GM19463 (cell line): ENCODE data around the gene CABLES2.
"Not testable (repeated sequence)": the region's sequence is repeated elsewhere in the genome, so short reads cannot be mapped to it uniquely, and the experiment has no call there.

ENCODE experiments used
- ATAC-seq: cut with Tn5 transposase; IDR thresholded peaks from one replicate; pipeline ENCODE4 v1.9.1; 2021; ENCODE audit warnings: mild to moderate bottlenecking, moderate library complexity; ENCODE audit not compliant: unreplicated experiment

CABLES2 gene

GRCh38 chr20:62436692-62437091 is 29.6 kb upstream of the CABLES2 start:
- ATAC-seq, result no peak

- no peak for ATAC-seq
These were observed 26.8 kb upstream of the CABLES2 start for GRCh38 chr20:62433658-62434497.

GRCh38 chr20:62430866-62431447 is 23.9 kb upstream of the CABLES2 start:
- ATAC-seq, result no peak

DNA sequence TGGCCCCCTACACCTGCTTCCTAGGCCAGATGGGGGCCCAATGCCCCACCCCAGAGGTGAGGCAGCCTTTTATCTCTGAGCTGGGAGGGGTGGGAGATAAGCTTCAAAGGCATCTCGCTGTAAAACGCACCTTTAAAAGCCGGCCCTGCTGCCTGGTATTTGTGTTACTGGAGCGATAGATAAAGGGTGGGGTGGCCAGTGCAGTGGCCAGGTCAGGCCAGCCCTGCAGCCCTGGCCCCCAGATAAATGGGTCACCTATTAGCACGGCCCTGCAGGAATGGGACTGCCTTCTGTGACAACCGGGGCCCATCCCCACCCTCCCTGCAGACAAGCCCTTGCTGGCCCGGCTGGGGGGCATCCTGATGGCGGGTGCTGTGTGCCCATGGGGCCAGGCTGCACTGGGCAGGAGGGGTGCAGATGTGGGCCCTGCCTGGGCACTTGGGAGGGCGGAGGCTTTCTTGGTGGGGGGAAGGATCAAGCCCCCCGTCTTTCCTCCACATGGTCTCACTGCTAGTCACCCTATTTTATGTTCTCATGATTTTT is 23.3 kb upstream of the CABLES2 start:
- no peak for ATAC-seq

- ATAC-seq, result no peak
These were observed 22.6 kb upstream of the CABLES2 start for GRCh38 chr20:62429455-62430310.

DNA sequence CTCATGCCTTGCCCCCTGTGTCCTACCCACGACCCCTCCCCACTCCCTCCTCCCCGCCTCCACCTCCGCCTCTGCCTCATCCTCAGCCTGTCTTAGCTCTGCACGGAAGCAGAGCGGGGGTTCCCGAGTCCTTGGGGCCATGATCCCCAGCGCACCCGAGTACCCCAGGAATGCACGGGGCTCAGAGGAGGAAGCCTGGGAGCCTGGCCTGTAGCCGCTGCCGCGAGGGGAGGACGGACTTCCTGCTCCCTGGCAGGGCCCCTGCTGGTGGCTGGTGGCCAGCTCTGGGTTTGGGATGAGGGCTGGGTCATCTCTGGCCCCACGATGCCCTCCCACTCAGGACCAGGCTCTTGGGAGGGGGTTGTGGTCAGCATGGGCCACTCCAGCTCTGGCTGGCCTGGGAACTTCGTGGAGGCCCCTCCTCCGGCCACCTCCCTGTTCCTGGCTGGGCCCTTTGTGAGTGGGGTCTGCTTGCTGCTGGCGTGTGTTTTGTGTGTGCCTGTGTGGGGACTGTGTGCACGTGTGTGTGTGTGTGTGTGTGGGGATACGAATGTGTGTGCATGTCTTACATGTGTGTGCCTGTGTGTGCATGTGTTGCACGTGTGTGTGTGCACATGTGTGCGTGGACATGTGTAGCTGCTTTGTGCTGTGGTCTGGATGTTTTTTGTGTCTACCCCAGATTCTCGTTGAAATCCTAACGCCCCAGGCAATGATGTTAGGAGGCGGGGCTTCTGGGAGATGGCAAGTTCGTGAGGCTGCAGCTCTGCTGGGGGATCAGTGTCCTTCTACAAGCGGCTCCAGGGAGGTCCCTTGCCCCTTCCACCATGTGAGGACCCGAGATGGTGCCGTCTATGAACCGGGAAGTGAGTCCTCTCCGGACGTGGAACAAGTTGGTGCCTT is 21.6 kb upstream of the CABLES2 start:
- ATAC-seq, result no peak

GRCh38 chr20:62428002-62428372 is 20.9 kb upstream of the CABLES2 start:
- ATAC-seq, result no peak

DNA sequence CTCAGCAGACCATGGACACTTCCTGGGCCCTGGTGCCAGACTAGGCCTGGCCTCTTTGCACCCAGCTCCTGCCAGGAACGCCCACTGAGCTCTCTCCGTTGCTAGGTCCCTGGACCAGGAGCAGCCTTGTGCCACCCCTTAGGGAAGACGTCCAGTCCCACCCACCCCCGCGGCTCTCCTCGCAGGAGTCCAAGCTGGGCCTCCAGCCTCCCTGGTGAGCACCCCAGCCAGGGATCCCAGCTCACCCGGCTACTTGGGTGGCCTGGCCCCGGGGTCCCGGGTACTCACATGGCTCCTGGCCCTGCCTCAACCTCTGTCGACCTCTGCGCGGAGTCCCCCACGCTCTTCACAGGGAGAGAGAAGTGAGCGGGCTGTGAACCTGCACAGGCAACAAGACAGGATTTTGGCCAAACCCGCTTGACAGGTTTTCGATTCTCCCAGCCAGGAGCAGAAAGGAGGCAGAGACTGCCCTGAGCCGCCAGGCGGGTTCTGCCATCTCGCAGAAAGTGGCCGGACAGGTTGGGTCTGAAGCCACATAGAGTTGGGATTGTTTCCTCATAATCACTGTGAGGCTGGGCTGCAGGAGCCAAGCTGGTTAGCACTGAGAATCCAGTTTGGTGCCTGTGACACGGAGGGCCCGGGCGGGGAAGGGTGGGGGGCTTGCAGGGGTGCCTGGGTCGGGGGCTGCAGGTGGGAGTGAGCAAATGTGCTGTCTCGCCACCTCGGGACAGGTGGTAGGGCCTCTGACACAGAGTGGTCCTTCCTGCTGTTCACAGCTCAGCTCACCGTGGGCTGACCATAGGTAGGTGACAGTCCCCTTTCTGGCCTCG is 20.3 kb upstream of the CABLES2 start, which contains the start of gene RBBP8NL:
Gene RBBP8NL (minus strand): TSS at position 368 of the 830 bp plus-strand sequence. CDS start 7,892 bp downstream, outside the sequence.
- no peak for ATAC-seq

DNA sequence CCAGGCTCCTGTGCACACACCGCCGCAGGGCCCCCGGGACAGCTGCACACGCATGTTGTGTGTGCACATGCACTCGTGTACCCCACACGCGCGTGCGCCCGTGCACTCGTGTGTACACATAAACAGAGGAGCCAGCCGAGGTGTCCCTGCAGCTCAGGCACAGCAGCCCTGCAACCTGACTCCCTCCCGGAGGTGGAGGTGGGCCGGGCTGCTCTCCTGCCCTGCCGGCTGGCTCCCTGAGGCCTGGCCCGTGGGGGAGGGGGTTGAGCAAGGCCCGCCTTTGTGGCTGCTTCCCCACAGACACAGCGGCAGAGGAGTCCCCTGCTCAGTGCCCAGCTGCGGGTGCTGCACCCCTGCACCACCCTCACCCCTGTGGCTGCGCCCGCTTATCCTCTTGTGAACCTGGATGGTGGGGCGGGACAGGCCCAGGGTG is 19.6 kb upstream of the CABLES2 start:
- ATAC-seq, result no peak

GRCh38 chr20:62426059-62426348 is 18.9 kb upstream of the CABLES2 start:
- not testable (repeated sequence) for ATAC-seq

GRCh38 chr20:62425281-62426058 is 18.4 kb upstream of the CABLES2 start:
- ATAC-seq, result no peak

GRCh38 chr20:62424249-62425107 is 17.4 kb upstream of the CABLES2 start:
- ATAC-seq, result no peak

- no peak for ATAC-seq
These were observed 16.2 kb upstream of the CABLES2 start for GRCh38 chr20:62423326-62423706.

GRCh38 chr20:62422636-62423325 is 15.7 kb upstream of the CABLES2 start:
- no peak for ATAC-seq

- ATAC-seq, result no peak
These were observed 14.6 kb upstream of the CABLES2 start for GRCh38 chr20:62421716-62421990.

GRCh38 chr20:62420846-62421715 is 14.0 kb upstream of the CABLES2 start:
- no peak for ATAC-seq
